C4-2B (cell line): Measurements from ENCODE around the gene C3.
"Not testable (repeated sequence)": the region's sequence is repeated elsewhere in the genome, so short reads cannot be mapped to it uniquely, and the experiment has no call there.

Experiments used
- H3K27ac ChIP-seq: fragments of 450-650 bp; 2 replicates; pipeline ENCODE4 v1.5.1; 2017
- ZFX ChIP-seq: fragments of 450-650 bp; IDR thresholded peaks from 2 replicates; pipeline ENCODE4 v1.6.1; 2017
- TF ChIP-seq, protein P1 (sequence below): fragments of 450-650 bp; conservative IDR thresholded peaks from 2 replicates; pipeline ENCODE4 v1.5.1; 2017; ENCODE audit warnings: mild to moderate bottlenecking

Gene C3

DNA sequence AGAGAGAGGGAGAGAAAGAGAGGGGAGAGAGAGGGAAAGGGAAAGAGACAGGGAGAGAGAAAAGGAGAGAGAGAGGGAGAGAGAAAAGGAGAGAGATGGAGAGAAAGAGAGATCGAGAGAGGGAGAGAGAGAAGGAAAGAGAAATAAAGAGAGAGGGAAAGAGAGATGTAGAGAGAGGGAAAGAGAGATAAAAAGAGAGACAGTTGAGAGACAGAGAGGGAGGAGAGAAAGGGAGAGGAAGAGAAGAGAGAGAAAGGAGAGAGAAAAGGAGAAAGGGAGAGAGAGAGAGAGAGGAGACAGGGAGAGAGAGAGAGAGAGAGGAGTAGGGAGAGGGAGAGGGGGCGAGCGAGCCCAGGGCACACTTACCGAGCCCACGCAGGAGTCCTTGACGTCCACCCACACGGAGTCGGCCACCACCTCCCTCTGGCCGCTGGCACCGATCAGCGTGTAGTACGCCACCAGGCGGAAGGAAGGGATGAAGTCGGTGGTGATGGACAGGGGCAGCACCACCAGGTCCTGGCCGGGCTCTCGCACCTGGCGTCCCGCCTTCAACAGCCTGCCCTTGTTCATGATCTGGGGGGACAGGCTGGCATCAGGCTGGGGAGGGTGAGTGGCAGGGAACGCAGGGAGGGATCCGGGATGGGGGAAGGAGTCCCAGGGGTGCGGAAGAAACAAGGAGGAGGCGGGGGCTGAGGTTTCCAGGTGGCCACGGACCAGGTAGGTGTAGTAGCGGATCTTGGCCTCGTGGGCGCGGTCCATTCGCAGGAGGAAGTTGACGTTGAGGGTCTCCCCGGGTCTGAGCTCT lies 10.0 kb downstream of the C3 start:
- TF ChIP-seq, protein P1, sequence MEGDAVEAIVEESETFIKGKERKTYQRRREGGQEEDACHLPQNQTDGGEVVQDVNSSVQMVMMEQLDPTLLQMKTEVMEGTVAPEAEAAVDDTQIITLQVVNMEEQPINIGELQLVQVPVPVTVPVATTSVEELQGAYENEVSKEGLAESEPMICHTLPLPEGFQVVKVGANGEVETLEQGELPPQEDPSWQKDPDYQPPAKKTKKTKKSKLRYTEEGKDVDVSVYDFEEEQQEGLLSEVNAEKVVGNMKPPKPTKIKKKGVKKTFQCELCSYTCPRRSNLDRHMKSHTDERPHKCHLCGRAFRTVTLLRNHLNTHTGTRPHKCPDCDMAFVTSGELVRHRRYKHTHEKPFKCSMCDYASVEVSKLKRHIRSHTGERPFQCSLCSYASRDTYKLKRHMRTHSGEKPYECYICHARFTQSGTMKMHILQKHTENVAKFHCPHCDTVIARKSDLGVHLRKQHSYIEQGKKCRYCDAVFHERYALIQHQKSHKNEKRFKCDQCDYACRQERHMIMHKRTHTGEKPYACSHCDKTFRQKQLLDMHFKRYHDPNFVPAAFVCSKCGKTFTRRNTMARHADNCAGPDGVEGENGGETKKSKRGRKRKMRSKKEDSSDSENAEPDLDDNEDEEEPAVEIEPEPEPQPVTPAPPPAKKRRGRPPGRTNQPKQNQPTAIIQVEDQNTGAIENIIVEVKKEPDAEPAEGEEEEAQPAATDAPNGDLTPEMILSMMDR, result no peak; the same call in 1 of the 2 replicates
- TF ChIP-seq ZFX, result no peak
- no peak overlapping the region for H3K27ac ChIP-seq

DNA sequence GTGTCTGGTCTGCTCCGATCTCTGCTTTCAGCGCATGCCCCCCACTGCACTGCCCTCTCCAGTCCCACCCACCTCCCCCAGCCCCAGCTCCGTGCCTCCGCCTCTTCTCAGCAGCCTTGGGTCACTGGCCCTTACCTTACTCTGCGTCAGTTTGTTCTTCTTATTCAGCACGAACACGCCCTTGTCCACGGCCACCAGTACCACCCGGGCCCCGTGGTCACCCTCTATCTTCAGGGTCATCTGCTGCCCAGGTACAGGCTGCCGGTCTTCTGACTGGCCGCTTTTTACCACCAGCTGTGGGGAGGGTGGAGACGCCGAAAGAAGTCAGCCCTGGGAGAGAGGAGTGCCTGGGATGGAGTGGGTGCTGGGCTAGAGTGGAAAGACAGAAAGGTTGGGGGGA lies 10.9 kb downstream of the C3 start:
- H3K27ac ChIP-seq, result no peak overlapping the region
- no peak for TF ChIP-seq ZFX
- TF ChIP-seq, protein P1, result no peak

DNA sequence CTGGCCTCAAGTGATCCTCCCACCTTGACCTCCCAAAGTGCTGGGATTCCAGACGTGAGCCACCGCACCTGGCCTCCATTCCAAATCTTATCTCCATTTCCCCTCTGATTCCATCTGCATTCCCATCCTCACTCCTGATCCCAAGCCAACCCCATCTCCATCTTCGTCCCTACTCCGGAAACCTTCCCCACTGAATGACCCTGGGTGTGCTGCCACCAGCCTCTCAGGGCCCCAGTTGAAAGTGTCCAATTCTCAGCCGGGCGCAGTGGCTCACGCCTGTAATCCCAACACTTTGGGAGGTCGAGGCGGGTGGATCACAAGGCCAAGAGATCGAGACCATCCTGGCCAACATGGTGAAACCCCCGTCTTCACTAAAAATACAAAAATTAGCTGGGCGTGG lies 11.5 kb downstream of the C3 start:
- H3K27ac ChIP-seq, result not testable (repeated sequence)

DNA sequence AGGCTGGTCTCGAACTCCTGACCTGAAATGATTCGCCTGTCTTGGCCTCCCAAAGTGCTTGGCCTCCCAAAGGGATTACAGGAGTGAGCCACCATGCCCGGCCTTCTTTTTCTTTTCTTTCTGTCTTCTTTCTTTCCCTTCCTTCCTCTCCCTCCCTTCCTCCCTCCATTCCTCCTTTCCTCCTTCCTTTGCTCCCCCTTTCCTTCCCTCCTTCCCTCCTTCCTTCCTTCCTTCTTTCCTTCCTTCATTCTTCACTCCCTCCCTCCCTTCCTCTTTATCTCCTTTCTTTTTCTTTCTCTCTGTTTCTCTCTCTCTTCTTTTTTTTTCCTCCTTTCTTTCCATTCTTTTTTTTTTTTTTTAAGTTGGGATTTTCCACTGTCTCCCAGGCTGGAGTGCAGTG lies 12.1 kb downstream of the C3 start:
- H3K27ac ChIP-seq, result no peak overlapping the region
- TF ChIP-seq, protein P1, result no peak
- TF ChIP-seq ZFX, result no peak

DNA sequence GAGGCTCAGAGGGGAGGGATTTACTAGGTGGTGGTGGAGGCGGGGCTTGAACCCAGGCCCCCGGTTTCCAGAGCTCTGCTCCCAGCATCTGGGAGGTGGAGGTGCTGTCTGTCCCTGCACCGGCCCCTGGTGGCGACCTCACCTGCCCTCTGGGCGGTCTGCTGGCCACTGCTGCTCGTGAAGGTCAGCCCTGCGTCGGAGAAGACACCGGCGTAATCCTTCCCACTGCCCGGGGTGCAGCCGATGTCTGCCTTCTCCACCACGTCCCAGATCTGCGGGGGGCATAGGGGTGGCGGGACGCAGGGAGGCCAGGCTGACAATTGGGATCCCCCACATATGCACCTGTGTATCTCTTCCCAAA lies 12.8 kb downstream of the C3 start:
- no peak overlapping the region for H3K27ac ChIP-seq
- TF ChIP-seq, protein P1, result no peak
- TF ChIP-seq ZFX, result no peak

DNA sequence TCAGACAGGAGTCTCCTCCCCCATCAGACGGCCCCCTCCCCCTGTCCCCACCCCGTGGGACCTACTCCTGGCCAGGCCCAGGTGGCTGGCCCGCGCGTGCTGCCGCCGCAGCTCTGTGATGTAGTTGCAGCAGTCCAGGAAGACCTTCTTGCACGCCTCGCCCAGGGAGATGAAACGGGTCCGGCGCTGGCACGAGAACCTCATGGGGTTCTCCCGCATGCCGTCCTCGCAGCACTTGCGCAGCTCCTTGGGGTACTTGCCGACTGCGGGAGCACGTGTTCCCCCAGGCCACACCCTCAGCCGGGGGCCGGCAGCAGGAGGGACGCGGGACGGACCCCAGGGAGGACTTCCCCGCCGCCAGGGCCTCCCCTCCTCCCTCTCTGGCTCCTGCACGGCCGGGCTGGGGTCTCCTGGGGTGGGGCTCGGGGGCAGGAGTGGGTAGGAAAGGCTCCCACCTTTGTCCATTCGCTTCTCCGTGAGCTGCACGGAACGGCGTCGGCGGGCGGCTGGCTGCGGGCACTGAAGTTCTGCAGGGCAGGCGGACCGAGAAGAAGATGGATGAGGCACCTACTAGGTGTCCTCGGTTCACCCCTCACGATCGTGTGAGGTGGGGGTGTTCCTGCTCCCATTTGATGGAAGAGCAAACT lies 13.3 kb downstream of the C3 start:
- H3K27ac ChIP-seq, result no peak overlapping the region
- TF ChIP-seq ZFX, result no peak
- TF ChIP-seq, protein P1, result no peak

DNA sequence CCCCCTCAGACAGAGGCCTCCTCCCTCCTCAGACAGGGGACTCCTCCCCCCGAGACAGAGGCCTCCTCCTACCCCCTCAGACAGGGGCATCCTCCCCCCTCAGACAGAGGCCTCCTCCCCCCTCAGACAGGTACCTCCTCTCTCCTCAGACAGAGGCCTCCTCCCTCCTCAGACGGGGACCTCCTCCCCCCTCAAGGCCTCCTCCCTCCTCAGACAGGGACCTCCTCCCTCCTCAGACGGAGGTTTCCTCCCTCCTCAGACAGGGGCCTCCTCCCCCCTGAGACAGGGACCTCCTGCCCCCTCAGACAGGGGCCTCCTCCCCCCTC lies 13.9 kb downstream of the C3 start:
- H3K27ac ChIP-seq, result no peak overlapping the region
- TF ChIP-seq, protein P1, result no peak
- no peak for TF ChIP-seq ZFX
